Hepatocyte (in vitro differentiated cells): Measurements from ENCODE around the gene TMEM272. TPM values are rescaled to one million over a fixed set of nuclear protein-coding genes. Genes with fewer than 3 reads are reported as not detected.

ENCODE experiments used
- DNase-seq: peaks from one replicate; pipeline ENCODE4 v3.0.0-alpha.2; 2016; ENCODE audit warnings: low spot score
- H2AFZ ChIP-seq: fragments of 200-600 bp; sonication (generic); 2 replicates; pipeline ENCODE4 v1.6.0; 2016; ENCODE audit warnings: antibody characterized with exemption, mild to moderate bottlenecking
- H3K27ac ChIP-seq: fragments of 200-600 bp; sonication (generic); 2 replicates; pipeline ENCODE4 v1.5.1; 2016; ENCODE audit warnings: mild to moderate bottlenecking
- H3K27me3 ChIP-seq: fragments of 200-600 bp; sonication (generic); 2 replicates; pipeline ENCODE4 v1.6.1; 2016
- H3K36me3 ChIP-seq: fragments of 200-600 bp; sonication (generic); replicated peaks from 2 replicates; pipeline ENCODE4 v1.5.1; 2016; ENCODE audit warnings: low read depth; ENCODE audit not compliant: insufficient read depth
- H3K4me1 ChIP-seq: fragments of 200-600 bp; sonication (generic); 2 replicates; pipeline ENCODE4 v1.5.1; 2016; ENCODE audit warnings: mild to moderate bottlenecking, moderate library complexity; ENCODE audit not compliant: insufficient read depth
- H3K4me2 ChIP-seq: fragments of 200-600 bp; sonication (generic); 2 replicates; pipeline ENCODE4 v1.6.0; 2016
- H3K4me3 ChIP-seq: fragments of 200-600 bp; sonication (generic); 2 replicates; pipeline ENCODE4 v1.5.1; 2016; ENCODE audit warnings: mild to moderate bottlenecking
- H3K79me2 ChIP-seq: fragments of 200-600 bp; sonication (generic); 2 replicates; pipeline ENCODE4 v1.6.0; 2017; ENCODE audit warnings: mild to moderate bottlenecking
- H3K9me2 ChIP-seq: fragments of 200-600 bp; sonication (generic); replicated peaks from 2 replicates; pipeline ENCODE4 v1.6.0; 2017; ENCODE audit warnings: mild to moderate bottlenecking; ENCODE audit not compliant: insufficient read depth
- H3K9me3 ChIP-seq: fragments of 200-600 bp; sonication (generic); 2 replicates; pipeline ENCODE4 v1.5.1; 2016; ENCODE audit warnings: low read depth, mild to moderate bottlenecking
- H4K20me1 ChIP-seq: fragments of 200-600 bp; sonication (generic); 2 replicates; pipeline ENCODE4 v1.6.0; 2016; ENCODE audit warnings: mild to moderate bottlenecking; ENCODE audit not compliant: insufficient read depth, poor library complexity, severe bottlenecking
- CTCF ChIP-seq: fragments of 200-600 bp; sonication (generic); IDR thresholded peaks from 2 replicates; pipeline ENCODE4 v1.5.1; 2016; ENCODE audit warnings: antibody characterized with exemption, mild to moderate bottlenecking; ENCODE audit not compliant: poor library complexity
- EZH2 ChIP-seq: fragments of 200-600 bp; sonication (generic); IDR thresholded peaks from 2 replicates; pipeline ENCODE4 v1.6.1; 2016; ENCODE audit warnings: antibody characterized with exemption, mild to moderate bottlenecking, borderline replicate concordance
- EZH2phosphoT487 ChIP-seq: fragments of 200-600 bp; sonication (generic); IDR thresholded peaks from one replicate; pipeline ENCODE4 v1.6.1; 2018; ENCODE audit warnings: antibody characterized with exemption, mild to moderate bottlenecking, low read depth, moderate library complexity; ENCODE audit not compliant: unreplicated experiment, severe bottlenecking
- WGBS: methylation state at CpG from one replicate; pipeline ENCODE4 v1.1.6; 2016; ENCODE audit warnings: low lambda C conversion rate; ENCODE audit errors: missing lambda C conversion rate; 5-methylcytosine and 5-hydroxymethylcytosine counted together
- polyA plus RNA-seq: library from polyadenylated mRNA; unstranded; fragments of >200 nt; fragmentation: Nextera tagmentation; extraction: Ambion mirVana; gene quantifications from 2 replicates; pipeline ENCODE4 v1.2.1, GENCODE V29; 2016
- total RNA-seq: library from RNA; depleted of rRNA; stranded (reverse); fragments of >200 nt; gene quantifications from 2 replicates; pipeline ENCODE4 v1.2.3, GENCODE V29; 2014

TMEM272 gene
- total and polyA plus RNA-seq, 2 experiments from 2014 or later, result 0.20 to 0.23 TPM

GRCh38 chr13:51881296-51881695 lies 36.3 kb upstream of the TMEM272 start:
- no peaks in the 10 kb centered on the region for H4K20me1 ChIP-seq
- no peaks in the 10 kb centered on the region for H3K79me2 ChIP-seq
- 100% methylated on average over 1 of the region's 1 CpG for WGBS
- no peak overlapping the region for H3K27ac ChIP-seq
- H3K9me2 ChIP-seq, result no peaks in the 10 kb centered on the region
- H3K9me3 ChIP-seq, result no peaks in the 10 kb centered on the region
- no peaks in the 10 kb centered on the region for H3K4me1 ChIP-seq
- H3K36me3 ChIP-seq, result no peaks in the 10 kb centered on the region
- no peak overlapping the region for H3K4me3 ChIP-seq
- H2AFZ ChIP-seq, result no peak overlapping the region
- no peaks in the 10 kb centered on the region for H3K27me3 ChIP-seq
- no peak for DNase-seq
- H3K4me2 ChIP-seq, result no peak overlapping the region
- TF ChIP-seq EZH2 (no peak), CTCF (no peak), EZH2phosphoT487 (no peak)

GRCh38 chr13:51879133-51879532 lies 34.2 kb upstream of the TMEM272 start:
- 75% methylated on average over 4 of the region's 4 CpGs for WGBS
- Histone ChIP-seq H3K9me3 (no peaks in the 10 kb centered on the region), H3K4me3 (no peak overlapping the region), H3K27me3 (no peaks in the 10 kb centered on the region), H3K79me2 (no peaks in the 10 kb centered on the region), H3K9me2 (no peaks in the 10 kb centered on the region), H3K27ac (no peak overlapping the region), H2AFZ (no peak overlapping the region), H3K36me3 (no peaks in the 10 kb centered on the region), H4K20me1 (no peaks in the 10 kb centered on the region), H3K4me1 (no peaks in the 10 kb centered on the region), H3K4me2 (no peak overlapping the region)
- no peak for DNase-seq
- TF ChIP-seq CTCF, result no peak
- TF ChIP-seq EZH2phosphoT487, result no peak

GRCh38 chr13:51874651-51875050 lies 29.7 kb upstream of the TMEM272 start:
- Histone ChIP-seq H3K9me2 (no peaks in the 10 kb centered on the region), H2AFZ (no peak overlapping the region), H3K79me2 (no peaks in the 10 kb centered on the region), H4K20me1 (no peaks in the 10 kb centered on the region), H3K4me2 (no peak overlapping the region), H3K27ac (peak overlapping the region; percentile 15), H3K27me3 (no peaks in the 10 kb centered on the region), H3K9me3 (no peaks in the 10 kb centered on the region), H3K4me3 (no peak overlapping the region), H3K4me1 (no peaks in the 10 kb centered on the region), H3K36me3 (no peaks in the 10 kb centered on the region)
- TF ChIP-seq EZH2phosphoT487 (no peak), CTCF (no peak), EZH2 (no peak)
- DNase-seq, result peak; percentile 19
- WGBS, result 37% methylated on average over 11 of the region's 11 CpGs

- no peaks in the 10 kb centered on the region for H3K36me3 ChIP-seq
- H2AFZ ChIP-seq, result no peak overlapping the region
- no peaks in the 10 kb centered on the region for H3K9me2 ChIP-seq
- H4K20me1 ChIP-seq, result no peaks in the 10 kb centered on the region
- no peaks in the 10 kb centered on the region for H3K4me1 ChIP-seq
- no peaks in the 10 kb centered on the region for H3K79me2 ChIP-seq
- TF ChIP-seq EZH2 (no peak), EZH2phosphoT487 (no peak), CTCF (no peak)
- WGBS, result 81% methylated on average over 1 of the region's 1 CpG
- no peak overlapping the region for H3K27ac ChIP-seq
- no peaks in the 10 kb centered on the region for H3K9me3 ChIP-seq
- H3K4me2 ChIP-seq, result no peak overlapping the region
- H3K4me3 ChIP-seq, result no peak overlapping the region
- no peak for DNase-seq
- no peaks in the 10 kb centered on the region for H3K27me3 ChIP-seq
These were observed 28.9 kb upstream of the TMEM272 start for GRCh38 chr13:51873837-51874236.
